Muscle layer of colon (tissue), 2 donors: ENCODE data around the gene SAMD14.

ENCODE experiments used
- H3K27ac ChIP-seq: one replicate; pipeline ENCODE4 v1.7.0; 2013; ENCODE audit warnings: low read depth, mild to moderate bottlenecking, low read length, moderate library complexity
- H3K27me3 ChIP-seq, 2 donors: one replicate each; pipeline ENCODE4 v1.7.0; 2013; ENCODE audit warnings: low read length in 2 of 2, mild to moderate bottlenecking in 2 of 2; ENCODE audit not compliant: insufficient read depth in 2 of 2, control insufficient read depth in 1 of 2
- H3K36me3 ChIP-seq: one replicate; pipeline ENCODE4 v1.7.0; 2013; ENCODE audit warnings: mild to moderate bottlenecking, low read length; ENCODE audit not compliant: insufficient read depth
- H3K4me1 ChIP-seq: one replicate; pipeline ENCODE4 v1.7.0; 2013; ENCODE audit warnings: mild to moderate bottlenecking, low read length; ENCODE audit not compliant: insufficient read depth
- H3K4me3 ChIP-seq, 2 donors: one replicate each; pipeline ENCODE4 v1.7.0; 2013; ENCODE audit warnings: low read length in 2 of 2, low read depth in 1 of 2, mild to moderate bottlenecking in 1 of 2, moderate library complexity in 1 of 2
- H3K9ac ChIP-seq: one replicate; pipeline ENCODE4 v1.7.0; 2013; ENCODE audit warnings: low read length
- H3K9me3 ChIP-seq: one replicate; pipeline ENCODE4 v1.7.0; 2013; ENCODE audit warnings: mild to moderate bottlenecking, low read length
- donor health status: abdominal sarcoma.
- donor health status: Adenocarcinoma of cecum.

Gene SAMD14

DNA sequence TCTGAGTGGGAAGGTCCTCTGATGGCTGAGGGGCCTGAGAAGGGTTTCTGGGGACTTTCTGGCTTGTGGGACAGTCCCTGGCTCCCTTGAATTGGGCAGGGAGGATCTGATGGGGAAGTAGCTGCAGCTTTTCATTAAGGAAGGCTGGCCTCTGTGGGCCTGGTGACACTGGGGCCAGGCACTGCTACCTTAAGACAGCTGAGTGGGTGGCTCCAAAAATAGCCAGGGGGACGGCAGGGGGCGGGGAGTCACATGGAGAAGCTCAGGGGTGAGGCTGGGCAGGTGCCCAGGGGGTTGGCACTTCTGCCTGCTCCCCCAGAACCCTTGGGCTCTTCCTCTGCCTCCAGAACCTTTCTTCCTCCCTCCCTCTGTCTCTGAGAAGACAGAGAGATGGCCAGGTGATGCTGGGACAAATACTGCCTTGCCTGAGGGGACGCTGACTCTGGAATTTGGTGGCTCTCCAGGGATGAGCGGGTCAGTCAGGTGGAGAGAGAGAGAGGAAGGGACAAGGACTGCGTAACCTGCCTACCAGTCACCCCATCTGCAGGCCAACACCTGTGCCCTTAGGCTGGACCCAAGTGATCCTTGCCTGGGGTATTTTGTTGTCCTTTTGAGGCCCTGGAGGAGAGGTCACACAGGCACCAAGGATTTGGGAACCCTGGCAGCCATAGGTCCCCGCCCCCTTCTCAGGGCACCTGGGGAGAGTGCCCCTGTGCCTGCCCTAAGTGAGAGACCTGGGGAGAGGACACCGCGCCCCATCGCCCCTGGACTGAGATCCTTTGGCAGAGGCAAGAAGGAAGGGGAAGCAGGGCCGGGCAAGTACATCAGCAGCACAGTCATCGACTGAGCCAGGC is 34.1 kb upstream of the SAMD14 start:
- Histone ChIP-seq H3K9ac (no peak overlapping the region), H3K4me1 (peaks cover 40% of the 10 kb centered on the region), H3K4me3 (no peak overlapping the region), H3K27ac (no peak overlapping the region), H3K27me3 (no peaks in the 10 kb centered on the region), H3K9me3 (no peaks in the 10 kb centered on the region), H3K36me3 (no peaks in the 10 kb centered on the region)

DNA sequence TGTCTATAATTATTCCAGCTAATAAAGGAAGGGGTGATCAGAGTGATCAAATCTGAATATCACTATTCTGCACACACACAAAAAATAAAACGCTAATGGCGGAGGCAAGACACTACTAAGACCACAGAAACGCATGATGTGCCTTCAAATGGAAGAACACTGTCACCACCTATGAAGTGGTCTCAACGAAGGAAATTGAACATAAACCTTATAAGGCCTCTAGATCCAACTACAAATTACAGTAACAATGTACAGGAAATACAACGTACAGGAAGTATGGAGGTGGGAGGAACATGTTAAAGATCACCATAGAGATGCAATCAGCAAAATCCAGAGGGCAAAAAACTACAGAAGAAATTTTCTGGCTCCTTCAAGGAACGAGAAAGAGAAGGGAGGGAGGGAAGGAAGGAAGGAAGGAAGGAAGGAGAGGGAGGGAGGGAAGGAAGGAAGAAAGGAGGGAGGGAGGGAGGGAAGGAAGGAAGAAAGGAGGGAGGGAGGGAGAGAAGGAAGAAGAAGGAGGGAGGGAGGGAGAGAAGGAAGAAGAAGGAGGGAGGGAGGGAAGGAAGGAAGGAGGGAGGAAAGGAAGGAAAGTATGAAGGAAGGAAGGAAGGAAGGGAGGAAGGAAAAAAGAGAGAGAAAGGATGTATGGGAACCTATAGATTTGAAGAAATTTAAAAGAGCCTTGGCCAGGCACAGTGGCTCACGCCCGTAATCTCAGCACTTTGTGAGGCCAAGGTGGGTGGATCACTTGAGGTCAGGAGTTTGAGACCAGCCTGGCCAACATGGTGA is 32.7 kb upstream of the SAMD14 start:
- H3K4me1 ChIP-seq: peaks cover 40% of the 10 kb centered on the region

DNA sequence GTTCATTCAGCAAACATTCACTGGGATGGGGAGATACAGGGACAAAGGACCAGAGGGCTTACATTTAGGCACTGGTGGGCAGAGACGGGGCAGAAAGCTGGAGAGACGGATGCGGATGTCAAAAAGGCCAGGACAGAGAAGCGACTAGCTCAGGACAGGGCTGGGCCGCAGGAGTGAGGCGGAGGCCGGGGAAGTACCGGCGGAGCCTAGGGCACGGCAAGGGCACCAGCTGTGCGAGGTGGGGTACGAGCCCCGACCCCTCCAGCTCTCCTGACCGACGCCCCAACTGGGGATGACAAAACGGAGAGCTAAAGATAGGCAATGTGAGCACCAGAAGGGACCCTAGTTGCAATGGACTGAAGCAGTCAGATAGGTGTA is 31.9 kb upstream of the SAMD14 start:
- H3K27ac ChIP-seq: no peak overlapping the region
- no peaks in the 10 kb centered on the region for H3K27me3 ChIP-seq
- H3K4me3 ChIP-seq: peak overlapping the region in 1 of 2 donors; percentile 65
- H3K4me1 ChIP-seq: peaks cover 32% of the 10 kb centered on the region
- H3K36me3 ChIP-seq: no peaks in the 10 kb centered on the region
- H3K9ac ChIP-seq: no peak overlapping the region
- no peaks in the 10 kb centered on the region for H3K9me3 ChIP-seq

More for the DNA sequence above, 32.7 kb upstream of the SAMD14 start:
- H3K36me3 ChIP-seq: no peaks in the 10 kb centered on the region
- no peak overlapping the region for H3K9ac ChIP-seq
- H3K27ac ChIP-seq: no peak overlapping the region
- no peak overlapping the region for H3K4me3 ChIP-seq
- no peaks in the 10 kb centered on the region for H3K27me3 ChIP-seq
- no peaks in the 10 kb centered on the region for H3K9me3 ChIP-seq

DNA sequence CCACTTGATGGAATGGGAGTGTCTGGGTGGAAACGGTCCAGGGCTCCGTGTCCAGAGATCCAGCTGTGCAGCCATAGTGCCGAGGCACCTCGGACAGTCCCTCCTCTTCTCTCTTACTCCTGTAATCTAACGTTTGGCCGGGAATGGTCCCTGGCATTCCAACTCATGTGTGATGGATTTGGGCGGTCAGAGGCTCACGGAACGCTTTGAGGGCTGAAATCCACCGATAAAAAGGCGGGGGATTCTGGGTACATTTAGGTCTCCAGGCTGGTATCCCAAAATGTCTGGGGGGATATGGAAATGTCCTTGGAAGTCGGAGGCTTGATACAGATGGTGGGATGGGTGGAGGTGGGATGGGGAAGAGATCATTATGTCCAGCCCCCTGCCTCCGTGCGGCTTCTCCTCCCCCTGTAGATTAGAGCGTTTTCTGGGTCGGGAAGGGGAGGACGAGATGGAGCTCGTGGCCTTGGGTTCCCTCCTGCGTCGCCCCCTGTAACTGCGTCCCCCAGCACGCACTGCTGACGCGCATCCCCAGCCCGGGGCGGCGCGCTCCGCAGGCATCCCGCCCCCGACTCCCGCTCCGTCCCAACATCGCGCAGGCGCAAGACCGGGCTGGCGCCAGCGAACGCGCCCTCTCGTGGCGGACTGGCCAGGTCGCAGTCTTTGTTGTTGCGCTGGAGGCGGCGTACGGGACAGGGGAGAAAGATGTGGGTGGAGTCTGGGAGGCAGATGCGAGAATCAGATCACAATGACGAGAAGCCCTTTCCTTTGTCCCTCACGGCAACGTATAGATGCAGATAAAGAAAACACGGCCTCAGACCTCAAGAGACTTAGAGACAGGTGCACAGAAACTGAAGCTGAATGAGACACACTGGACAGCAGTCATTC is 31.3 kb upstream of the SAMD14 start:
- peak overlapping the region; percentile 15 to 65 for H3K4me3 ChIP-seq
- H3K27me3 ChIP-seq: no peaks in the 10 kb centered on the region
- no peaks in the 10 kb centered on the region for H3K36me3 ChIP-seq
- H3K9ac ChIP-seq: peak overlapping the region; percentile 49
- H3K4me1 ChIP-seq: peaks cover 27% of the 10 kb centered on the region
- peak overlapping the region; percentile 68 for H3K27ac ChIP-seq
- no peaks in the 10 kb centered on the region for H3K9me3 ChIP-seq

DNA sequence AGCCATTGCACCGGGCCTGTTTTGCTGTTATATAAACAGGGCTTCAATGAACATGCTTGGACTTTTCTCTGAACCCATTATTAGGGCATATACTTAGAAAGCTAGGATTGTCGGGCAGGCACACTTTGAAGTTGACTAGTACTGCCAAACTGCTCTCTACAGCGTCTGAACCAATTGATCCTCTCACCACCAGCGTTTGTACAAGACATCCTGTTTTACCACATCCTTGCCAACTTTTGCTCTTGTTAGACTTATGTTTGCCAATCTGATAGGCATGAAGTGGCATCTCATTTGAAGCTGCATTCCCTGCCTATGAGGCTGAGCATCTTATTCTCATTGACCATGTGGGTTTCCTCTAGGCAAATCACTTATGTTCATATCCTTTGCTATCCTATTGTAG is 27.9 kb upstream of the SAMD14 start:
- Histone ChIP-seq H3K36me3 (no peaks in the 10 kb centered on the region), H3K27me3 (no peaks in the 10 kb centered on the region), H3K27ac (no peak overlapping the region), H3K9ac (no peak overlapping the region), H3K9me3 (no peaks in the 10 kb centered on the region), H3K4me1 (peaks cover 37% of the 10 kb centered on the region), H3K4me3 (no peak overlapping the region)

DNA sequence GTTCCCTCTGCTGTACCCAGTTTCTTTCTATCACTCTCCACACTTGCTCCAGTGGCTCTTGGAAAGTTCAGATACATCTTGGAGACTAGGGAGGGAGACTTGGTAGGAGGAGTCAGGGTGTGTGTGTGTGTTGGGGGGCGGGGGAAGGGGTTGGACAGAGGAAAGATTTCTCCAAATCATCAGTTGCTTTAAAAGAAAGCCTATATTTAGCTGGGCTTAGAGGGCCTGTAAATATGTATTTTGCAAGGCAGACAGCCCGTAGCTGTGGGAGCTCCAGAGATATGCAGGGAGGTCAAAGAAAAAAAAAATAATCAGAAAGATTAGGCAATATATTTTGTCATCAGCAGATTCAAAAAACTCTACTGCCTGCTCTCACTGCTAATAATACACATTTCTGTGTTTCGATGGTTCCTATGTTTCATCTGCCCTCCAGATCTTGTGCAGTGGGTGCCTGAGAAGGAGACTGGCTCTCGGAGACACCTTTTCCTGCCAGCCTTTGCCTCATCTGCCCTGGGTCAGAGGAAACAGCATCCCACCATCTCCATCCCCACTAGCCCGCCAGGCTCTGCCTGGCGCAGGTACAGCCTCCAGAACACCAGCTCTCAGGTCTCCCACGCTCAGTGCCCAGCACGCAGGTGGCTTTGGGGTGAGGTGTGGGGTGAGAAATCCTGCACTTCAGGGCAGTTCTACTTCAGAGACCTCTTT is 25.3 kb upstream of the SAMD14 start:
- Histone ChIP-seq H3K4me1 (peaks cover 38% of the 10 kb centered on the region), H3K9ac (no peak overlapping the region), H3K36me3 (no peaks in the 10 kb centered on the region), H3K27me3 (no peaks in the 10 kb centered on the region), H3K27ac (peak overlapping the region; percentile 63), H3K9me3 (no peaks in the 10 kb centered on the region), H3K4me3 (peak overlapping the region in 1 of 2 donors; percentile 2)

DNA sequence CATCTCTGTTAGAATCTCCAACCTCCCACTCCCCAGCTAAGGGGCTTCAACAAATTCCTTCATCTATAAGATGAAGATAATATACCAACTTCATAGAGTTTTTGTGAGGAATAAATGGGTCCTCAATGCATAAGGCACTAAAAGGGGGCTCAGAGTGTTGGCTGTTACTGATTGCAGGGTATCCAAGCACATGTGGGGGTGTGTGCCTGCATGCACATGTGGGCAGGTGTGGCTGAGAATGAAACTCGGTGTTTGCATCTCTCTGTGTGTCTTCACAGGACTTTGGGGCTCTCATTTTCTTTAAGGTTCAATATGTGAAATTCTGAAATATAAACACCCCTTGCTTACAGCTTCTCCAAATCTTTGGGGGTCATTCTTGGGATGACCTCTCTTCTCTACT is 24.6 kb upstream of the SAMD14 start:
- no peaks in the 10 kb centered on the region for H3K36me3 ChIP-seq
- H3K27ac ChIP-seq: peak overlapping the region; percentile 63
- peaks cover 38% of the 10 kb centered on the region for H3K4me1 ChIP-seq
- H3K27me3 ChIP-seq: no peaks in the 10 kb centered on the region
- H3K9me3 ChIP-seq: no peaks in the 10 kb centered on the region
- H3K4me3 ChIP-seq: no peak overlapping the region
- no peak overlapping the region for H3K9ac ChIP-seq

DNA sequence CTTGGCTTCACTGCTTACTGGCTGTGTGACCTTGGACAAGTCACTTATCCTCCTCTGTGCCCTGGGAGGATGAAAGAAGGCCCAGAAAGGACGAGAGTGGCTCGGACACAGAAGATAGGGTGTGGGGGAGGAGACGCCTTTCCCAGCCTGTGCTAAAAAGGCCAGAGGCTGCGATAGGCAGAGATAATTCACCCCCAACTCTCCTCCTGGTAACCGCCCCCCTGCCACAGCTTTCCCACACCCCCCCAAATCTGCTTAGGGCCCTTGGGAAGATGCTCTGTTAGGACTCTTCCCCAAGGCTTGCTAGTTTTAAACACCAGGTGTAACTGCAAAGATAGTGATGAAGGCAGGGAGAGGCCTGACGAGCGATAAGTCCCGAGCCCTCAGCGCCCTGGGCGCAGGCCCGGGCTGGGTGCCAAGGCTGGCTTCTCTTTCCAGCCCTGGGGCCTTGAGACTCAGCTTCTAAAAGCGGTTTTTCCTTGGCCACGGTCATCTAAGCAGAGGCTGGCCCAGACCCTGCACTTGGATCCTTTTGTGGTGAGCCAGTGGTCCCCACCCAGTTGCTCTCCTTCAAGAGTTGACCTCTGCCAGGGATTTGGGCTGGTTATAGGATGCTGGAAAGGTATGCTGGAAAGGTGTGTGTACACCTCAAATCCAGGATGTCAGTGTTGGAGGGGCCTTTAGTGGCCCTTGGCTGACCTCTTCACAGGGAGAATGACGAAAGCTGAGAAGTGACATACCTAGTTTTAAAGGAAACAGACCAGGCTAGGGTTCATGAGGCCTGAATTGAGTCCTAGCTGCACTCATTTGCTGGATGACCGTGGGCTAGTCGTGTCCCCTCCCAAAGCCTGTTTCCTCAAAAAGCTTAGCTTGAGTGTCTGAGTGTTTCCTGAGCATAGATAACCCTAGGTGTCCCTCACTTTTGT is 24.0 kb upstream of the SAMD14 start:
- peaks cover 38% of the 10 kb centered on the region for H3K4me1 ChIP-seq

DNA sequence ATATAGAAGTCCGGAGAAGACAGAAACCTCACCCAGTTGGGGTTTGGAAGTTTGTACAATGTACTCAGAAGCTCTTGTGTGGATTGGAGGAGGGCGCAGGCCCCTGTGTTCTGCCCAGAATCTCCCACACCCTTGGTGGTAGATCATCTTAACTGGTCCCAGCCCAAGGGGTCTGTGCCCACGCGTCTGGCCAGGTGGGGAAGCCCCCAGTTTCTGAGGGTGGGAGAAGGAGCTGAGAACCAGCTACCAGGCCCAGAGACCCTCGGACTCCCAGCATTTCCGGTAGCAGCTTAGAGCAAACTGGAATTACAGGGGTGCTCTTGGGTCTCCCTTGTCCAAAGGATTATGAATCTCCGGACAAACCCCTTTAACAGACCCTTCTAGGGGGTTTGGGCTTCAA is 22.8 kb upstream of the SAMD14 start:
- no peaks in the 10 kb centered on the region for H3K9me3 ChIP-seq
- no peaks in the 10 kb centered on the region for H3K27me3 ChIP-seq
- H3K4me1 ChIP-seq: peaks cover 47% of the 10 kb centered on the region
- peak overlapping the region; percentile 61 for H3K9ac ChIP-seq
- no peaks in the 10 kb centered on the region for H3K36me3 ChIP-seq
- peak overlapping the region in 1 of 2 donors; percentile 83 for H3K4me3 ChIP-seq
- H3K27ac ChIP-seq: peak overlapping the region; percentile 100

More for the DNA sequence above, 24.0 kb upstream of the SAMD14 start:
- Histone ChIP-seq H3K27ac (peak overlapping the region; percentile 100), H3K9ac (no peak overlapping the region), H3K27me3 (no peaks in the 10 kb centered on the region), H3K36me3 (no peaks in the 10 kb centered on the region), H3K4me3 (no peak overlapping the region), H3K9me3 (no peaks in the 10 kb centered on the region)

DNA sequence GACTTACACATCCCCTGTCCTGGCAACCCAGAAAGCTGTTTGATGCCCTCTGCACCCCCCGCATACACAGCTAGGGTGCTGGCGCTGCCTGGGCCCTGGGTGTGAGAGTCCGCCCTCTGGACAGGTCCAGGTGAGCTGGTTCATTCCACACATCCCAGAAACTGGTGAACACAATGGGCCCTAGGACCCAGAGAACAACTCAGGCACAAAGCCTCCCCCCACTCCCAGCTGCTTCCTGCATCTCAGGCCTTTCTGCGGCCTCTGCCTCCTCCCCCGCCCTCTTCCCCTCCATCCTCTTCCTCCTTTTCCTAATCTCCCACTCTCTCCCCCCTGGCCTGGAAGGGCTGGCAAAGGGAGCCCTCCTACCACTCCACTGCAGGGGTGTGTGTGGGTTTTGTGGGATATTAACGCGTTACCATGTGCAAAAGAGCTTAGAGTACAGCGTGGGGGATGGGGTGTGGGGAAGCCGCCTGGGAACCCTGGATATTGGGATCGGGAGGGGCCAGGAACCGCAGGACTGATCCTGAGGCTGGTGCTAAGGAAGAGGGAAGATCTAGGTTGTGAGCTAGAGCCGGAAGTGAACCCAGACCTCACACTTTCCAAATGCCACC is 22.1 kb upstream of the SAMD14 start:
- Histone ChIP-seq H3K9me3 (no peaks in the 10 kb centered on the region), H3K9ac (peak overlapping the region; percentile 61), H3K36me3 (no peaks in the 10 kb centered on the region), H3K27me3 (no peaks in the 10 kb centered on the region), H3K4me1 (peaks cover 54% of the 10 kb centered on the region), H3K4me3 (peak overlapping the region; percentile 22 to 83), H3K27ac (peak overlapping the region; percentile 100)
